HG03442 (cell line): Measurements from ENCODE around the gene RTL5.
A peak's percentile ranks its signal among the peaks of the same experiment; 100 is the strongest.

Experiments
- ATAC-seq: cut with Tn5 transposase; IDR thresholded peaks from one replicate; pipeline ENCODE4 v1.9.1; 2021; ENCODE audit warnings: mild to moderate bottlenecking, moderate library complexity; ENCODE audit not compliant: unreplicated experiment

The RTL5 gene

GRCh38 chrX:72130156-72130761 lies 1.5 kb downstream of the RTL5 start:
- no peak for ATAC-seq

DNA sequence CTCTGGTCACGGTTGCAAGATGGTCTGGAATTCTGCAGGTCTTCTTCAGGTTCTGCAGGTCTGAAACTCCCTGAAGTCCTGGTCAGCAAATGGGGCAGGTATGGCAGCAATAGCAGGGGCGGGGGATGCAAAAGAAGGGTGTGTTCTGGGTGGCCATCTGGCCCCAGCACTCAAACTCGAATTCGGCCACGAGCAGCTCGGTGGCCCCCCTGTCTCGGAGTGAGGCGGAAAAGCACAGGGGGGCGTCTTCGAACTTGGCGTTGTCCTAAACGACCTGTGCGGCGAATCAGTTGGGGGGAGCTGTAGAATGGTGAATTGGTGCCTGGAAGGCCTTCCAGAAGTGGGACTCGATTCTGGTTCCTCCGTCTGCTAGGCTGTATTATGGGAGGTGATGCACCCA lies 2.1 kb downstream of the RTL5 start:
- ATAC-seq, result no peak

- no peak for ATAC-seq
Measured at GRCh38 chrX:72128881-72129280, 2.8 kb downstream of the RTL5 start.

GRCh38 chrX:72128183-72128834 lies 3.4 kb downstream of the RTL5 start:
- ATAC-seq, result no peak

DNA sequence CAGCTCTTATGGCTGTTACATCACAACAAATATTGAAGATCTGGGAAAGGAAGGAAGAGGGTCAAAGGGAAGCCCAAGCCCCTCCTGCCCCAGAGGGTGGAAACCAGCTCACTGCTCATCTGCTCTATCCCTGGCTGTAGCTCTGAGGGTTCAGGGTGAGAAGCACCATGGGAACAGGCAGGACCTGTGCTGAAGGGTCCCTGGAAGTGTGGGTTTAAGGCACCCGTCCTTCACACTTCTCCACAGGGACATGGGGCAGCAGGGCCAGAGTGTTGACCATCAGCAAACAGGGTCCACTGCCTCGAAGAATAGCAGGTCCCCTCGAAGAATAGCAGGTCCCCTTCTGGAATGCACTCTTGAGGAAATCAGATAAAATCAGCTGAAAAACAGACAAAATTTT lies 4.4 kb downstream of the RTL5 start:
- ATAC-seq, result no peak

GRCh38 chrX:72126539-72127140 lies 5.1 kb downstream of the RTL5 start:
- peak; percentile 74 for ATAC-seq

DNA sequence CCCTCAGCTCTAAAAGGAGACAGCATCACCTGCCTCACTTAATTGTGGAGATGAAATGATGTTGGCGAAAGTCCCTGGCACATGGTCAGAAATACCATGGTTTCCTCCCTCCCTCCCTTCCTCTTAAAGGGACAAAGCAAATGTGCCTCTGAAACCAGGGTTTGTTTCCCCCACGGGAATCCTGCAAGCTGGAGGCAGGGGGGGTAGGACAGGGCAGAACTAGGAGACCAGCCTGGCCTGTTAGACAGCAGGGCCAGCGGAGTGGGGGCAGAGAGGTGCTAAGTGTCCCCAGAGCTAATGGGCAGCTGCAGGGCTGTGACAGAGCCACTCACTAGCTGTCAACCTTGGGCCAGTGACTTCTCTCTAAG lies 5.7 kb downstream of the RTL5 start:
- ATAC-seq, result no peak

- no peak for ATAC-seq
Measured at GRCh38 chrX:72125331-72126047, 6.2 kb downstream of the RTL5 start.

GRCh38 chrX:72124540-72125201 lies 7.0 kb downstream of the RTL5 start:
- ATAC-seq, result no peak

DNA sequence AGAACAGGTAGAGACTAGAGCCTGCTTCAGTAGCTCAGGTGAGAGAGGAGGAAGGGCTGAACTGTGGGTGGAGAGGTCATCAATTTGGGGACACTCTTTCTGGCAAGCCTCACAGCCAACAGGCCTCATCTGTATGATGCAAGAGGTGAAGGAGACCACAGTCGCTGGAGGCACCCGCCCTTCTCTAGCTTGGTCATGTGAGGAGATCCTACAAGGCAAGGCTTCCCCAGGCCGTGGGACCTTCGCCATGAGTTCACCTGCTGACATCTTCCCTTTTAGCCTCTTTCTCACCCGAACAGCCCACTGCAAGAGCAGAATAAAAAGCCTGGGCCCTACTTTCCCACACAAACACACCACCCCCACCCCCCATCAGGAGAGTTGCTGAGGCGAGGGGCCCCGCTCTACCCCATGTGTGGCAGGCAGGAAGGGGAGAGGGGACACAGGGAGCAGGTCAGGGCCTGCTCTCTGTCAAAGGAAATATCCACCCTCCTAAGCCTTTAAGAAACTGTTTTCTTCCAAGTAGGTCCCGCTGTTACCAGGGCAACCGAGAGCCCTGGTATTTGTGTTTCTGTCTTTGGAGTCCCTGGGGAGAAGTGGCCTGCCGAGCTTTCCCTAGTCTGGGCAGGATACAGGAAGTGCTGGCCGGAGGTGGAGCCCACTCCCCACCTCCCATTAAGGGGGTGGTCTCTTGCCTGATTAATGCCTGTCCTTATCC lies 8.1 kb downstream of the RTL5 start:
- no peak for ATAC-seq

- no peak for ATAC-seq
Measured at GRCh38 chrX:72122621-72123337, 8.9 kb downstream of the RTL5 start.

DNA sequence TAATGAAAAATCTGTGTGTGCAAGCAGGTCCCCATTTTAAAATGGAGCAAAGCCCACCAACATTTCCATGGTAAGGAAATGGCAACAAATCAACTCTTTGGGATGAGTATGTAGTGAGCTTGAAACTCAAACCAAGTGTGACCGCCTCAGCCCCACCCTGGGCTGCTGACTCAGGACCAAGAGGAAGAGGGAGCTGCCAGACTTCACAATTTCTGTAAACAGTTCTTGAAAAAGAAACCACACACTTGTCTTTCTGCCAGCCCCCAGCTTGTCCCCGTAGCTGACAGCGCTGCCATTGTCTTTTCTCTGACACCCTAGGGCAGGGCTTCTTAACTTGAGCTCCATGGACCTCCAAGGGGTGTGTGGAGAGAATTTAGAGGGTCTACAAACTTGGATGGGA lies 10.3 kb downstream of the RTL5 start:
- ATAC-seq, result no peak

- ATAC-seq, result no peak
Measured at GRCh38 chrX:72120837-72121236, 10.9 kb downstream of the RTL5 start.

DNA sequence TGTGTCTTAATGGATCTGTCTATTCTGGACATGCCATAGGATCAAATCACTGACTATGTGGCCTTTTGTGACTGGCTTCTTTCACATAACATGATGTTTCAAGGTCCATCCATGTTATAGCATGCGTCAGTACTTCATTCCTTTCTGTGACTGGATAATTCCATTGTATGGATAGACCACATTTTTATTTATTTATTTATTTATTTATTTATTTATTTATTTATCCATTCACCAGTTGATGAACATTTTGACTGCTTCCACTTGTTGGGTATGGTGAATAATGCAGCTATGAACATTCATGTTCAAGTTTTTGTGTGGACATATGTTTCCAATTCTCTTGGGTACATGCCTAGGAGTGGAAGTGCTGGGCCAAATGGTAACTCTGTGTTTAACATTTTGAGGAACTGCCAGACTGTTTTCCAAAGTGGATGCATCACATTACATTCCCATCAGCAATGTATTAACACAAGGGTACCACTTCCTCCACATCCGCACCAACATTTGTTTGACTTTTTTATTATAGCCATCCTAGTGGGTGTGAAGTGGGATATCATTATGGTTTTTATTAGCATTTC lies 14.0 kb downstream of the RTL5 start:
- no peak for ATAC-seq

GRCh38 chrX:72115380-72115779 lies 16.3 kb downstream of the RTL5 start:
- ATAC-seq, result no peak

- ATAC-seq, result no peak
Measured at GRCh38 chrX:72114807-72115206, 16.9 kb downstream of the RTL5 start.

DNA sequence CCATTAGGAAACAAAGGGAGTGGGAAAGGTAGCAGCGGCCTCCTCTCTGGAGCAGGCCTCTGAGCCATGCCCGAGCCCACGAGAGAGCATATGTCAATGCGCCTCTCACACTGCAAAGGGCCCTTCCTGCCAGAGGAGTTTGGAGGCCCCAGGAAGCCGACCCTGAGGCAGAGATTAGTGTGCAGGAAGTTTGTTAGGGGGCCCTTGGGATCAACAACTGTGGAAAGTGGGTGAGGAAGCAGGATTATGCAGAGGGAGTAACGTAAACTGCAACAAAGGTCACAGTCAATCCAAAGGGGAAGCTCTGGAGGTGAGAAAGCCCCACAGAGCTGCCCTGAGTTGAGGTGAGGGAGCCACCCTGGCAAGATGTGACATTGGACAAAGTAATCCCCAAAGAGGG lies 17.4 kb downstream of the RTL5 start:
- no peak for ATAC-seq

DNA sequence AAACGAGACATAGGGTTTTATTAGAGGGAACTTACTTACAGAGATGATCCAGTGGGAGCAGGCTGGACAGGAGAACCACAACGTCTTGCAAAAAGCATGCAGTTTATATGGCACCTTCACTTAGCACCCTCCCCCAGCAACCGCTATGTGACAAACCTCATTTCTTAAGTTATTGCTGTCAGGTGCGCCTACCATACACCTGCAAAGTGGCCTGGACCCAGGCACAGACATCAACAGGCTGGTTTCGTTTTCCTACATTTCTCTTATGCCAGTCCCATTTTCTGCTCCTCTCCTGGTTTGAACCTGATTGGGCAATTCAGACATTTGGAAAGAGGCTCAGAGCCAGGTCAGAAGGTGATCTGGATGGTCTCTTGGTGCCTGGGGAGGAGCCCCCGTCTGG lies 18.3 kb downstream of the RTL5 start:
- no peak for ATAC-seq

DNA sequence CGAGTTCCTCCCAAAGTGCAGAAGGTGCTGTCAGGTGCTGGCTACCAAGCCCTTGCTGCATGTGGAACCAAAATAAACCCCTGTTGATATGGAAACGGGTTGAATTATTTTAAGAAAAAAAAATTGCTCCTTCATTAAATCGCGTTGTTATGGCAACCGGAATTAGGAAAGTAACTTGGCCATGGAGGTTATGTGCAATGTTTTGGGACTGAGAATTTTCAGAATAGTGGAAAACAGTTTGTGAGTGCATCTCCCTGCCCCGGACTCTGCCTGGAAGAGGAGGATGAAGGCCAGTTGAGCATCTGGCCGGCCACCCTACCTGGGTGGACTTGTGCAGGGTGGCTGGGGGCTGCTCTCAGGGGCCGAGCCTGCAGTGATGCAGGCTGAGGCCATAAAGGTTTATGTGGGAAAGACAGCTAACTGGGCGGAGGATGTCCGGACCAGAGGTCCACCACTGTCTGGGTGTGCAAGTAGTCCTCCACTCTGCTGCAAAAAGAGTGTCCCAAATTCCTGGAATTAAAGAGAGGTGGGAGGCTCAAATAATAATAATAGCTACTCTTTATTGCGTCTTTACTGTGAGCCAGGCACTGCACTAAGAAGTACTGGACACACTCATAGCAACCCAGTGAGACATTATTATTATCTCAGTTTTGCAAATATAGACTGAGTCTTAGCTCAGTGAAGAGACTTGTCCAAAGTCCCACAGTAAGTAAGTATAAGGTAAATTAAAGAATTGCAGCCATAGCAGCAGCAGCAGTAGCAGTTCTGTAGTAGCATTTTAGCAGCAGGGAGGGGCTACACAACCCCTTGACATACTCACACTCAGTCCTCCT lies 20.6 kb downstream of the RTL5 start:
- no peak for ATAC-seq
